DOHH2 (cell line): ENCODE measurements around the gene SPACA7.

Experiments
- EZH2phosphoT487 ChIP-seq: fragments of 200-600 bp; sonication (generic); IDR thresholded peaks from 2 replicates; pipeline ENCODE4 v1.6.1; 2017; ENCODE audit warnings: borderline replicate concordance, mild to moderate bottlenecking, antibody characterized with exemption, low read length, moderate library complexity, mixed read lengths
- TF ChIP-seq, protein P1 (sequence below): fragments of 200-600 bp; sonication (generic); IDR thresholded peaks from one replicate; pipeline ENCODE4 v1.5.1; 2014; ENCODE audit warnings: antibody characterized with exemption, mild to moderate bottlenecking, low read depth, low read length; ENCODE audit not compliant: poor library complexity, severe bottlenecking

GRCh38 chr13:112353856-112354255 is 22.3 kb upstream of the SPACA7 start:
- TF ChIP-seq, protein P1, sequence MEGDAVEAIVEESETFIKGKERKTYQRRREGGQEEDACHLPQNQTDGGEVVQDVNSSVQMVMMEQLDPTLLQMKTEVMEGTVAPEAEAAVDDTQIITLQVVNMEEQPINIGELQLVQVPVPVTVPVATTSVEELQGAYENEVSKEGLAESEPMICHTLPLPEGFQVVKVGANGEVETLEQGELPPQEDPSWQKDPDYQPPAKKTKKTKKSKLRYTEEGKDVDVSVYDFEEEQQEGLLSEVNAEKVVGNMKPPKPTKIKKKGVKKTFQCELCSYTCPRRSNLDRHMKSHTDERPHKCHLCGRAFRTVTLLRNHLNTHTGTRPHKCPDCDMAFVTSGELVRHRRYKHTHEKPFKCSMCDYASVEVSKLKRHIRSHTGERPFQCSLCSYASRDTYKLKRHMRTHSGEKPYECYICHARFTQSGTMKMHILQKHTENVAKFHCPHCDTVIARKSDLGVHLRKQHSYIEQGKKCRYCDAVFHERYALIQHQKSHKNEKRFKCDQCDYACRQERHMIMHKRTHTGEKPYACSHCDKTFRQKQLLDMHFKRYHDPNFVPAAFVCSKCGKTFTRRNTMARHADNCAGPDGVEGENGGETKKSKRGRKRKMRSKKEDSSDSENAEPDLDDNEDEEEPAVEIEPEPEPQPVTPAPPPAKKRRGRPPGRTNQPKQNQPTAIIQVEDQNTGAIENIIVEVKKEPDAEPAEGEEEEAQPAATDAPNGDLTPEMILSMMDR: no peak
- no peak for TF ChIP-seq EZH2phosphoT487
